Hematopoietic multipotent progenitor cell (in vitro differentiated cells): ENCODE data around the gene KIAA0319L. TPM values are rescaled to one million over a fixed set of nuclear protein-coding genes. Genes with fewer than 3 reads are reported as not detected.

Experiments used
- DNase-seq, 3 donors: peaks; one replicate each; pipeline ENCODE4 v3.0.0-alpha.2; 2011 to 2015; ENCODE audit warnings: low read depth in 2 of 3, low spot score in 2 of 3
- total RNA-seq: library from RNA; depleted of rRNA; stranded (reverse); fragments of >200 nt; gene quantifications from one replicate; pipeline ENCODE4 v1.2.3, GENCODE V29; 2012

Gene KIAA0319L
- total RNA-seq, 1 donor: 42.0 TPM

DNA sequence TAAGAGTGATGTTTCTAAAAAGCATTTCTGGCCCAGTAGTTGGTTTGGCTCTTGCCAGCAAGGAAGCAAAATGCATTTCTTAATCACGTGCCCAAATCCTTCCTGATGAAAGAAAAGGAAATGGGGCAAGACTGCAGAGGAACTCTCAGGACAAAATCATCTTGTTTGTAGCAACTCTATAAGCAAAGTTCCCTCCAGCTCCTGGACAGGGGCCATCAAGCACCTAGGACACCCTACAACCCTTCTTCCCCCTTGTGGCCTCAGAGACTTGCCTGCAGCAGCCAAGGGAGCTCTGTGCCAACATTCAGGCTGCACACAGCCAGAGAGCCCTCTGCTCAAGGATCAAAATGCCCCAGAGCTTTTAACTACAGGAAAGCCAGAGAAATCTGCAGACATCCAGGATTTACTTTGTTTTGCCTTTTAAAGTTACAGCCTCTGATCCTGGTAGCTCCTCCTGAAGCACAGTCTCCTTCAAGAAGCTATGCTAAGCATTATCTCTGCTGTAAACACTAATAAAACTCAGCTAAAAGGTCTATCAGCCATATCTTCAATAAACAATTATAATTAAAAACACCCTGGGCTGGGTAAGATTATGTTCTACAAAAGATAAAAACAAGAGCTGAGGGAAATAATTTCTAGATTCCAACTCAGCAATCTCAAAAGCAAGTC lies 105.0 kb downstream of the KIAA0319L start:
- peak in 2 of 3 donors; percentile 18 to 54 for DNase-seq

DNA sequence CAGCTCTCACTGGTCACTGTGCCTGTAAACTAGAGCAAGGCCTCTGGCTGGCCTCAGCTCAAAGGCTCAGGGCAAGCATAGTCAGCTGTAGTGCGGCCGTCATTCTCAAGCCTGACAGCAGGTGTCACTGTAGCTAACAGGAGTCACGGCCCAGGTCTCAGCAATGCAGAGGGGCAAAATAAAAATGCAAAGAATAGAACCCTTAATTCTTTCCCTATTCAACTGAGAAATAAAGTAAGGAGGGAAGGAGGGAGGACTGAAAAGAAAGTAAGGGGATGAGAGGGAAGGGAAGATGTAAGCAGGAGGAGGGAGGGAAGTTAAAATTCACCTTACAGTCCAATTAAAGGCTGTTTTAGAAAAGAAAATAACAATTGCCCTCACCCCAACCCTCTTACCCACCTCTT lies 106.1 kb downstream of the KIAA0319L start:
- peak; percentile 54 to 84 (median 59) for DNase-seq

DNA sequence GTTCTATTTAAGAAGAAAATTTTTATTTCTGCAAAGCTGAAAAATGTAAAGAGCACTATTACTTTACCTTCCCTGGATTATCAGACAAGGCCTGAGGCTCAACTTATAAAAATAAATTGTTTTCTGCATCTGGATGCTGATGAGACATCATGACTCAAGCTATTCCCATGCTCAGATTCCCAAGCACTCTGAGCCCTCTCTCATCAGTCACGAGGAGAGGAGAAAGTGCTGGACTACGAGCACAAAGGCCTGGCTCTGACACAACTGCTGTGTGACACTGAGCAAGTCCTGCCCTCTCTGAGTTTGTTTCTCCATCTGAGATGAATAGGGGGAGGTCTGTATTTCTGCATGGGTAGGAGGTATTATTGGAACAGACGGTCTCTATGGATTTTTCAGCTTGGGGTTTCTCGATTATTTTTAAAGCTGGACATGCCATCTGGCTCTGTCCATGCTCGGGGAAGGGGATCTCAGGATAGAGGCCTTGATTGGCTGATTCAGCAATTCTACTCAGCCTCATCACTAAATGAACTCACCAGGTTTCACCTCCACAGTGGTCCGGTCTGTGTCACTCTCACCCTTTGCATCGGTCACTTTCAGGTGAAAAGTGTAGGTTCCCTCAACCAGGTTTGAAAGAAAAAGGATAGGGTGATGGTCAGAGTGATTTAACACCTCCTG lies 107.7 kb downstream of the KIAA0319L start:
- DNase-seq: no peak

DNA sequence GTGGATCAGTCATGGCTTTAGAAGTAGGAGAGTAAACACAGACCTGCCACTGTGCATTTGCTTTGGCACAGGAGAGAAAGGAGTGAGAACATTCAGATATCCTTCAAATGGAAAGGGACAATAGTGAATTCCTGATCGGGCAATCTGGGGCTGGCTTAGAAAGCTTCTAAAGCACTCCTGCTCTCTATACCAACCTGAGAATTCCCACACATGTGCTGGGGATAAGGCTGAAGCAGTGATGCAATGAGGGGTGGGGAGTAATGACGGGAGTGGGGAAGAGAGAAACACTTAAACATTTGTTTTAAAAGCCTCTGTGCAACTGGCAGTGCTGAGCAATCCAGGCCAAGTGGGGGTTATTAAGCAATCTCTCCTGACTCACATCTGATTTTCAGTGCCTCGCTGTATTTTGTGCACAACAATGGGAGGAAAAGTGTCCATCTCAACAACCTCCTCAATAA lies 108.8 kb downstream of the KIAA0319L start:
- no peak for DNase-seq

DNA sequence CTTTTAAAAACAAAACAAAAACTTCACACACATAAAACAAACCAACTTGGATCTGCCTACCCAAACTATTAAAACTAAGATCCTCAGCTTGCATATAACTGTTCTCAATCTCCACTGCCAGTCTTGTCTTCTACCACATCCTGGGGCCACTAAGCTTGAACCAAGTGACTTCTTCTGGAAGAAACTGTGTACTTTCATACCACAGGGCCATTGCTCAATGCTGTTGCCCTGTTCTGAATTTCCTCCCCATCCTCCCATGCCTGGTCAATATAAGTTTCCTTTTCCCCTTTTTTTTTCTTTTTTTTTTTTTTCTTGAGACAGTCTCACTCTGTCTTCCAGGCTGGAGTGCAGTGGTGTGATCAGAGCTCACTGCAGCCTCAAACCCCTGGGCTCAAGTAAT lies 109.9 kb downstream of the KIAA0319L start:
- no peak for DNase-seq

DNA sequence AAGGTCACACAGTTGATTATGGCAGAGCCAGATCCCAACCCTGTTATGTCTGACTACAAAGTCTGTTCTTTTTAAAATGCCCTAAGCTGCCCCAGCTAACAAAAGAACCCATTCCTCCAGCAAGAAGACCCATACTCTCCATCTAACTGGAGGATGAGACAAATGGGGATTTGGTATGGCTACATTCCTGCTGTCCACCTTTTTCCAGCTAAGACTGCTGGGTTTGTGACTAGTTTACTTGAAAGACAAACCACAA lies 112.8 kb downstream of the KIAA0319L start:
- no peak for DNase-seq

DNA sequence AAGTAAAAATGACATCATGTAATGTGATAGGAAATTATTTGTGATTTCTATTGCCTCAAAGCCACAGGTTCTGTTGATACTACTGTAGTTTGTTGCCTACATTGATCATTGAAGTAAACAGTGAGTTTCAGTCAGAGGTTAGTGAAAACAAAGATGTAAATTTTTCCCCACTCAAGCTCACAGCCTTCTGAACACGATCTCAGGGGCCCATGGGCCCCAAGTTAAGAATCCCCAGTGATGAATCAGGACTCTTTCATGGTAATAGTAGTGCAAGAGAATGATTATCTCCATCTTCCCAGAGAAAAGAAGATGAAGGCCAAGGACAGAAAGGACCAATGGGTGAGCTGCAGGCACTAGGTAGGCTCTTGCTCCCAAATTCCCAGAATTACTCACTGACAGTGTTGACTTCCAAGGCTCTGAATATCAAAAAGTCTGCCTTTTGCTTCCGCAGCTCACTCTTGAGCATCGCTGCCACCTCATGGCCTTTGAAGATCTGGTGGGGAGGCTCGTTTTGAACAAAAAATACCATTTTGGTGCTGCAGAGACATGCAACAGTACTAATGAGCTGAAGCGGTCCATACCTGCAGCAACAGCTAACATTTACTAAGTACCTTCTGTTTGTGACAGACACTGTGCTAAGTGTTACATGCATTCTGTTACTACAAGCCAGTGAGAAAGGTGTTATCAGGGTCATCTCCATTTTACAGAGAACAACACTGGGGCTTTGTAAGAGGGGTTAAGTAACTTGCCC lies 113.3 kb downstream of the KIAA0319L start:
- peak in 1 of 3 donors; percentile 8 for DNase-seq

DNA sequence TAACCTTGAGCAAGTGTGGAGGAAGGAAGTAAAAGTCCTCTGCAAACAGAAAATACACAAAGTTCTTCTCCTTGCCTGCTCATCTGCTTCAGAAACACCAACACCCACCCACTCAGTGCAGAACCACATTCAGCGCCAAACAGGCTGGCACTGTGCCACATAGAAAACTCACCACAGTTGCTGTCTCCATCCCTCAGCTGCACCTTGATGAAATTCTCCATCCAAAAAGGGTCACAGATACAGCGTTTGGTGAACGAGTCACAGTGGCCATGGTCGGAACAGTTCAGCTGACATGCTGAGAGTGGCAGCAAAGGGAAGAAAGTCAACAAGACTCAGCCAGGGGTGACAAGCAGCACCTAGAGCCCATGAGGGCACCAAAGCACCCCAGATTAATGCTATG lies 114.5 kb downstream of the KIAA0319L start:
- DNase-seq: no peak

DNA sequence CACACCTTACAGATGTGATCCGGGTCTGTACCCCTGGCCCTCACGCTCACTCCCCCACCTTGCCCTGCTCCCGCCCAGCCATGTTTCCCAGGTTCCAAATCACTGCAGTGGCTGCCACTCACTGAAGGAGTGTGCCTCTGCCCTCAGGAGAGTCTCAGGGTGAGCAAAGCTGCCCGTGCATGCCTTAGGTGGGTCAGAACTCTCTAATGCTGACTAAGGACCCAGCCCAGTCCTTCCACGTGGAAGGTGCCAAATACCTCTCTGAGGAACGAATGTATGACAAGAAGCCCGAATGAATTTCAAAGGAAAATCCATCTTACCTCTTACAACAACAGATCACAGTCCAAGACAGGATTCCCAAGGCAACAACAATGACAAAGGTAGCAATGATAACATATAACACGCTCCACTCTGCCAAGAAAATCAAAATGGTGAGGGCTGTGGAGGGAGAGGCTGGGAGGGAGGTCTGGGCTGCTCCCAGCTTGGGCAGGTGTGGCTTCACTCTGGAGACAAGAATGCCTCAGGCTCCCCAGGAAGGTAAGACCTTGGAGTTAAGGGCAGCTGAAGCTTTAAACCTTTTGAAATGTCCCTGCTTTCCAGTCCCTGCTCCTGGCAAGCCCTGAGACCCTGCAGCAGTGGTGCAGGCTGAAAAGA lies 115.2 kb downstream of the KIAA0319L start:
- no peak for DNase-seq

DNA sequence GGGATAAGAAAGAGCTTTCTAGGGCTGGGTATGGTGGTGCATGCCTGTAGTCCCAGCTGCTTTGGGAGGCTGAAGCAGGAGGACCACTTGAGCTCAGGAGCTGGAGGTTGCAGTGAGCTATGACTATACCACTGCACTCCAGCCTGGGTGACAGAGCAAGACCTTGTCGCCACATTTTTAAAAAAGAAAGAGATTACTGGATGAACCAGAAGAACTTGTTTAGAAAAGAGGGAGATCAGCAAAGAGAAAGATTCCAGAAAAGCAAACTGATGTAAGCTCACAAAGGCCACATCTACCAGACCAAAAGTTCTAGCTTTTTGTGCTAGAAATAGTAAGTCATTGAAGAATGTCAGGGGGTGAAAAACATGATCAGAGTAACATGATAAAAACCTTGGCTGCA lies 117.6 kb downstream of the KIAA0319L start:
- DNase-seq: no peak

DNA sequence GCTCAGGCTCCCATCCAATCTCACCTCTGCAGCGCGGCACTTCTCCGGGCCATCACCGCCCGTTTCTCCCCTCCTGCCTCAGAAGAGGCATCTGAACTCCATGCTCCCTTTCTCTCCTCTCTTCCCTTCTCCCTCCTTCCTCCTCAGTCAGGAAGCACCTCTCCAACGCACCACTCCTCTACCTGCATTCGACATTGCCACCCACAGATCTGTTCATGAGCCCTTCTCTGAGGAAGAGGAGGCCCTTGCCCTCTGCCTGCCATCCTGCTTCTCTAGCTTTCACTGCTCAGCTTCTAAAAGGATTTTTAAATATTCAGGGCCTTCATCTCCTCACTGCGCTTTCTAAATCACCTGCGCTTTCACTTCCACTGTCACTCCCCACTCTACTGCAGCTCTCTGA lies 120.0 kb downstream of the KIAA0319L start:
- DNase-seq: no peak

DNA sequence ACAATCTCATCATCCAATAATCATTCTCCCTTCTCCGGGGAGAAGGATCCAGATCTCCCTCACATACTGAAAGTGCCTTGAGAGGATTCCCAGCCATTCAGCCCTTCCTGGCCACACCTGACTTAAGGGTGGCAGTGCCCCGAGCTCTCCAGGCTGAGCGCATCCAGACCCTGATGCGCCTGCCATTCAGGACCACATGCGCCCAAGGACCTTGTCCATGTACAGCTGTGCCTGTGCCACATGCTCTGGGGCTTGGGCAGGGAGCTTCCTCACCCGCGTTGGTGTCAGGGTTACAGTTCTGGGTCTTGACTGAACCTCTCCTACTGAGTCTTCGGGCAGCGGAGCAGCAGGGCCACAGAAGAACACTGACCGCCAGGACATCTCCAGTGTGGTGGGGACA lies 121.1 kb downstream of the KIAA0319L start:
- DNase-seq: no peak

DNA sequence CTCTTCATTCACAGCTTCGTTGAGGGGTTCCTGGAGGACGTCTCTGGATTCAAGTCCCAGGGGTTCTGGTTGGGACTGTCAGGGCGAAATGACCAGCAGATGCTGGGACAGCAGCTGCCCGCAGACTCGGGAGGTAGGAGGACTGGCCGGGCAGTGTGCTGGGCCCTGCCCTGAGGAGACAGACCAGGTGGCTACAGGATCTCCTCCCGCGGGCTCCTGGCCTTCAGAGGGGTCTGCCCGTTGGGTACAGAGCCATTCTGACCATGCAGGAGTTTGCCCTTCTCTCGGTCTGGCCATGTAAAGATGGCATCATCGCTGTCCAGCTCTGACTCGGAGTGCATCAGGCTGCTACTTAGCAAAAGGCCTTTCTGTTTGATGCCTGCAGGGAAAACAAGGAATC lies 122.5 kb downstream of the KIAA0319L start:
- no peak for DNase-seq

DNA sequence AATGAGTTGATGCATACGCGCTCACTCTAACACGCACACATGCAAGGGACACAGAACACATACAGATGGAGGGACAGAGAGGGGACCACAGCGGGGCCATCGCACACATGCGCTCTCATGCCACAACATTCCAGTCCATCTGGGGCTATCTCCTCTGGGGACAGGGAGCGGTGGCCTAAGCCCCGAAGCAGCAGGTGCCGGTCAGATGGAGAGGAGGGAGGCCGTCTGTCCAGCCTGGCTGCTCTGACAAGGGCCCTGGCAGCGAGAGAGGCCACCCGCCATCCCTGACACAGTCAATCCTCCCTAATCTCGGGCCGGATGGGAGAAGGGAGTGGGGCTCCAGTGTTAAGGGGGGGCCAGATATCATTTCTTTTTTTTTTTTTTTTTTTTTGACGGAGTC lies 123.5 kb downstream of the KIAA0319L start:
- DNase-seq: no peak

DNA sequence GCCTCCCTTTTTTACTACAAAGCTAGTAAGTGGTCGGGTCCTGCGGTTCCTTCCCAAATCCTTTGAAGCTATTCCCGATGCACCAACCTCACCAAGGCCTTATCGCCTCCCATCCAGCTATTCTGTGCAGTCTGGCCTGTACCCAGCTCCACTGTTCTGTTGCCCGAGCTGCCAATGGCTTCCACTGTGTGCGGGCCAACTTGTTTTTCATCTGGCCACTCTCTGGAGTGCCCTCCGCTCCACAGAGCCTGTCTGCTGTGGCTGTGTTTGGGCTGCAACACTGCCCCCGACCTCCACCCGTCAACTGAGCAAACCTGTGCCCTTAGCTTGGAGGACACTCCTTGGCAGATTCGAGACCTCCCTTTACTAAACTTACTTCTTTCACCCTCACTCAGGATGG lies 125.0 kb downstream of the KIAA0319L start:
- DNase-seq: no peak

DNA sequence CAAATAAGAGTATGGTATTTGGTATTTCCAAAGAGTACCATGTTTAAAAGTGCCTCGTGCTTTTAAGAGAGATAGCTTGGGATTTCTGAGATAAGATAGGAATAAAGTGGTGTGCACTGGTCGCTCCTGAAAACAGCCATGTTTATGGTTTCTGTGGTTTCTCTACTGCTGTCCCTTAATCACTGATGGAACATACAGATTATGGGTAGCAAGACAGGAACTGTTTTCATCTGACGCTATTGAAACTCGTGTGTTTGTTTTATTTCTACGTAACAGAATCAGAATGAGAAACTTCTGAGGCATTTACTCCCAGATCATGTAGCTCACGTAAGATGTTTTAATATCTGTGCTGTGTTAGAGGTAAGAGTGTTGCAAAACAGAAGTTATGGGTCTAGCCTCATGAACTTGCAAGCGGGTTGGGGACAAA lies 126.0 kb downstream of the KIAA0319L start:
- DNase-seq: peak in 1 of 3 donors; percentile 9

DNA sequence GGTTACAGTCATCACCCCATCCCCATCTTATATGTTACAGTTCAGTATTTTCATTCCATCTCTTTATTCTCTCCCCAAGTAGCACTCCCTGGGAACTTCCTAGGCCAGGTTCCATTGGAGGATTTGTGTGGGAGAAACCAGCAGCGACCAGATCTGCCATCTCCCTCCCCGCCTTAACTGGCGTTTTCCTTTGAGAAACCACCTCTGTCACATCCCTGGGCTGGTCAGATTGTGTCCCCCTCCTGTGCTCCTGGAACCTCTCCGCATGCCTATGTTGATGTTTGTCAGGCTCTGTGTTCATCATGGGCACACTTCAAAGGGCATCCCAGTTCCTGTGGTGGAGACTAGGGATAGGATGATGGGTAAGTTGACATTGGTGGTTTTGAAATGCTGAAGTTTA lies 126.4 kb downstream of the KIAA0319L start:
- DNase-seq: no peak

DNA sequence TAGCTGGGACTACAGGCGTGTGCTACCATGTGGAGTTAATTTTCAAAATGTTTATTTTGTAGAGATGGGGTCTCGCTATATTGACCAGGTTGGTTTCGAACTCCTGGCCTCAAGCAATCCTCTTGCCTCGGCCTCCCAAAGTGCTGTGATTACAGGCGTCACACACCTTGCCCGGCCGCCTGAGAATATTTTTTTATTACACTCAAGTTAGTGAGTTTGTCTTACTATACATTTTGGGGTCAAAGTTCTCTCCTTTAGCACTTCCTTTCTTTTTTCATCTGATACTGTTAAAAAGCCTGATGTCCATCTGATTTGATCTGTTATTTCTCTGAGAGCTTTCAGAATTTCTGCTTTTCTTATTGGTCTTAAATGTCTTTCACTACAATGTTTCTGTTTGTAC lies 128.8 kb downstream of the KIAA0319L start:
- no peak for DNase-seq

DNA sequence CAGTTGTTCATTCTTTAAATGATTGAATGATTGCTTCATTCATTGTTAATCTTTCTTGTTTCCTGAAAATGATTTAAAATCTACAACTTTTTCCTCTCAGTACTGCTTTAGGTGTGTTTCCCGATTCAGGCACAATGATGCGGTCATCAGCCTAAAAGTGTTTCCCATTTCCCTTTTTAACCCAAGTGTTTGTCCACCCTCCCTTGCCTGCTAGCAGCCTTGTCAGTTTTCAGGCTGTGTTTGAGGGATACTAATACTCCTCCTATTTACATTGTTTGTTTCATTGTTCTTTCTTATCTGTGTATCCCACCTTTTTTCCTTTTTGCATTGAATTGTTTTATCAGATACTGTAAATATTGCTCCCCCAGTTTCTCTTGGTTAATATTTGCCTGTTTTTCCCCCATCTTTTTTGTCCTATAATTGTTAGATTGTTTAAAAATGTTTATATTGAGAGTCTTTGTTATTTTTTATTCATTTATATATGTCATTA lies 131.1 kb downstream of the KIAA0319L start:
- no peak for DNase-seq

DNA sequence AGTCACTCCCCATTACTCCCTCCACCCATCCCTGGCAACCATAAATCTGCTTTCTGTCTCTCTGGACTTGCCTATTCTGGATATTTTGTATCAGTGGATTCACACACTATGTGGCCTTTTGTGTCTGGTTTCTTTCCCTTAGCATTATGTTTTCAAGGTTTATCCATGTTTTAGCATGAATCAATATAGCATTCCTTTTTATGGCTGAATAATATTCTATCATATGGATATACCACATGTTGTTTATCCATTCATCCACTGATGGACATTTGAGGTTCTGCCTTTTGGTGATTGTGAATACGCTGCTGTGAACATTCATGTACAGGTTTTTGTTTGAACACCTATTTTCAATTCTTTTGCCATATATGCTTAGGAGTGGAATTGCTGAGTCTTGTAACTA lies 148.3 kb downstream of the KIAA0319L start:
- DNase-seq: no peak

DNA sequence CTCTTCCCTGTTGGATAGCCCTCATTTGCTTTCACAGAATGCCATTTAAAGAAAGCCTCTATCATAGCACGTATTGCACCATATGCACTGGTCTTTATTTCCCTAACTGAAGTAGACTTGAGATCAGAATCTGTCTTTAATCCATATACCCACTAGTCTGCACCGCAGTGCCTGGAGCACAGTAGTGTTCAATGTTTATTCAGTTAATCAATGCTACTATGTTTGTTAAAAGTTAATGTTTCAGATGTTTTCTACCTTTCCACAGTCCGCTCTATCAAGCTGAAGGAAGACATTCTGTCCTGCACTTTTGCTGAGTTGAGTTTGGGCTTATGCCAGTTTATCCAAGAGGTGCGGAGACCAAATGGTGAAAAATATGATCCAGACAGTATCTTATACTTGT lies 149.5 kb downstream of the KIAA0319L start:
- DNase-seq: no peak
